Measurements from ENCODE around the gene FBXW2.
A peak's percentile ranks its signal among the peaks of the same experiment; 100 is the strongest.

Gene FBXW2

DNA sequence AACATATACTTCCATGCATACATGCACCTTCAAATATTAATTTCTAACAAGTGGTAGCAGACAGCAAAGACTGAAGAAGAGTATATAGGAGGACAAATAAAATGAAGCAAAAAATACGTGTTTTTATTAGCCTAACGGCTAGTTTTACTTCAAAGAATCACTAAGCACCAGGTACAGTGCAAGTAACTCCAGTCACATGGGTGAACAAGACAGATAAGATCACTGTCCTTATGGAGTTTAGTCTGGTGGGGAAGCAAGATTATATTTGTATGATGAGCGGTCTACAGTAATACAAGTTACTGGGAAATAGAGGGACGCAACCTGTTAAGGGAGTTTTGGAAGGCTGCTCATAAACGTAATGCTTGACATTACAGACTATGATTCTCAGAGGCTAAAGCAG lies 16.0 kb downstream of the FBXW2 start:
- 0 out of 2 replicates have a peak overlapping the region, but pooled peaks have one; percentile 16 for H3K27ac ChIP-seq (replicated peaks)
- DNase-seq (ENCODE audit: low read depth in 1 of 2, low spot score in 1 of 2): no peak
- TF ChIP-seq GABPA (IDR thresholded peaks at IDR 0.05; ENCODE audit: low read depth): no peak
- TF ChIP-seq, protein P1, sequence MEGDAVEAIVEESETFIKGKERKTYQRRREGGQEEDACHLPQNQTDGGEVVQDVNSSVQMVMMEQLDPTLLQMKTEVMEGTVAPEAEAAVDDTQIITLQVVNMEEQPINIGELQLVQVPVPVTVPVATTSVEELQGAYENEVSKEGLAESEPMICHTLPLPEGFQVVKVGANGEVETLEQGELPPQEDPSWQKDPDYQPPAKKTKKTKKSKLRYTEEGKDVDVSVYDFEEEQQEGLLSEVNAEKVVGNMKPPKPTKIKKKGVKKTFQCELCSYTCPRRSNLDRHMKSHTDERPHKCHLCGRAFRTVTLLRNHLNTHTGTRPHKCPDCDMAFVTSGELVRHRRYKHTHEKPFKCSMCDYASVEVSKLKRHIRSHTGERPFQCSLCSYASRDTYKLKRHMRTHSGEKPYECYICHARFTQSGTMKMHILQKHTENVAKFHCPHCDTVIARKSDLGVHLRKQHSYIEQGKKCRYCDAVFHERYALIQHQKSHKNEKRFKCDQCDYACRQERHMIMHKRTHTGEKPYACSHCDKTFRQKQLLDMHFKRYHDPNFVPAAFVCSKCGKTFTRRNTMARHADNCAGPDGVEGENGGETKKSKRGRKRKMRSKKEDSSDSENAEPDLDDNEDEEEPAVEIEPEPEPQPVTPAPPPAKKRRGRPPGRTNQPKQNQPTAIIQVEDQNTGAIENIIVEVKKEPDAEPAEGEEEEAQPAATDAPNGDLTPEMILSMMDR (IDR thresholded peaks at IDR 0.05; ENCODE audit: insufficient read depth, low read length): no peak
- no peak for TF ChIP-seq POLR2AphosphoS5 (IDR thresholded peaks at IDR 0.05; ENCODE audit: low read depth)
- H3K27me3 ChIP-seq (ENCODE audit: insufficient read depth, poor library complexity, severe bottlenecking): no peaks in the 10 kb centered on the region
- no peak overlapping the region for H3K4me3 ChIP-seq (replicated peaks; ENCODE audit: insufficient read depth, low read length)

DNA sequence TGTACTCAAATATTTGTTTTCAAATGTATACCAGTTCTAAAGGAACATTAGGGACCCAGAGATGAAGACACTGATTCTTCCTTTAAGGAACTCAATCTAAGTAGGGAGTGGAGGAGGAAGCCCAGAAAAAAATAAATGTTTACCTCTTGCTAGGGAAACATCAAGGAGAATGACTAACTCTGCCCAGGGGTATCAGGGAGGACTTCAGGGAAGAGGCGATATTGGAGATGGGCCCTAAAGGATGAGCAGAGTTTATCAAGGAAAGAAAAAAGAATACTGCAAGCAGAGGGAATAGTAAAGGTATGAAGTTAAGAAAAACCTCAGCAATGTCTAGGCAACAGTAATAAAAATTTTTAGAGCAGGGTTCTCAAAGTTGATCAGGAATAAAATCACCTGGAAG lies 16.4 kb downstream of the FBXW2 start:
- no peak for DNase-seq (ENCODE audit: low read depth in 1 of 2, low spot score in 1 of 2)
- no peak overlapping the region for H3K27ac ChIP-seq (replicated peaks)
- no peaks in the 10 kb centered on the region for H3K27me3 ChIP-seq (ENCODE audit: insufficient read depth, poor library complexity, severe bottlenecking)
- TF ChIP-seq SPI1 (IDR thresholded peaks at IDR 0.05; ENCODE audit: borderline replicate concordance, low read depth): no peak
- TF ChIP-seq, protein P2, sequence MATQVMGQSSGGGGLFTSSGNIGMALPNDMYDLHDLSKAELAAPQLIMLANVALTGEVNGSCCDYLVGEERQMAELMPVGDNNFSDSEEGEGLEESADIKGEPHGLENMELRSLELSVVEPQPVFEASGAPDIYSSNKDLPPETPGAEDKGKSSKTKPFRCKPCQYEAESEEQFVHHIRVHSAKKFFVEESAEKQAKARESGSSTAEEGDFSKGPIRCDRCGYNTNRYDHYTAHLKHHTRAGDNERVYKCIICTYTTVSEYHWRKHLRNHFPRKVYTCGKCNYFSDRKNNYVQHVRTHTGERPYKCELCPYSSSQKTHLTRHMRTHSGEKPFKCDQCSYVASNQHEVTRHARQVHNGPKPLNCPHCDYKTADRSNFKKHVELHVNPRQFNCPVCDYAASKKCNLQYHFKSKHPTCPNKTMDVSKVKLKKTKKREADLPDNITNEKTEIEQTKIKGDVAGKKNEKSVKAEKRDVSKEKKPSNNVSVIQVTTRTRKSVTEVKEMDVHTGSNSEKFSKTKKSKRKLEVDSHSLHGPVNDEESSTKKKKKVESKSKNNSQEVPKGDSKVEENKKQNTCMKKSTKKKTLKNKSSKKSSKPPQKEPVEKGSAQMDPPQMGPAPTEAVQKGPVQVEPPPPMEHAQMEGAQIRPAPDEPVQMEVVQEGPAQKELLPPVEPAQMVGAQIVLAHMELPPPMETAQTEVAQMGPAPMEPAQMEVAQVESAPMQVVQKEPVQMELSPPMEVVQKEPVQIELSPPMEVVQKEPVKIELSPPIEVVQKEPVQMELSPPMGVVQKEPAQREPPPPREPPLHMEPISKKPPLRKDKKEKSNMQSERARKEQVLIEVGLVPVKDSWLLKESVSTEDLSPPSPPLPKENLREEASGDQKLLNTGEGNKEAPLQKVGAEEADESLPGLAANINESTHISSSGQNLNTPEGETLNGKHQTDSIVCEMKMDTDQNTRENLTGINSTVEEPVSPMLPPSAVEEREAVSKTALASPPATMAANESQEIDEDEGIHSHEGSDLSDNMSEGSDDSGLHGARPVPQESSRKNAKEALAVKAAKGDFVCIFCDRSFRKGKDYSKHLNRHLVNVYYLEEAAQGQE (IDR thresholded peaks at IDR 0.05; ENCODE audit: insufficient replicate concordance, low read depth): no peak
- TF ChIP-seq POLR2AphosphoS5 (IDR thresholded peaks at IDR 0.05; ENCODE audit: low read depth): no peak
- TF ChIP-seq, protein P1 (IDR thresholded peaks at IDR 0.05; ENCODE audit: insufficient read depth, low read length): no peak
- no peak for TF ChIP-seq GABPA (IDR thresholded peaks at IDR 0.05; ENCODE audit: low read depth)
- no peak overlapping the region for H3K4me3 ChIP-seq (replicated peaks; ENCODE audit: insufficient read depth, low read length)

DNA sequence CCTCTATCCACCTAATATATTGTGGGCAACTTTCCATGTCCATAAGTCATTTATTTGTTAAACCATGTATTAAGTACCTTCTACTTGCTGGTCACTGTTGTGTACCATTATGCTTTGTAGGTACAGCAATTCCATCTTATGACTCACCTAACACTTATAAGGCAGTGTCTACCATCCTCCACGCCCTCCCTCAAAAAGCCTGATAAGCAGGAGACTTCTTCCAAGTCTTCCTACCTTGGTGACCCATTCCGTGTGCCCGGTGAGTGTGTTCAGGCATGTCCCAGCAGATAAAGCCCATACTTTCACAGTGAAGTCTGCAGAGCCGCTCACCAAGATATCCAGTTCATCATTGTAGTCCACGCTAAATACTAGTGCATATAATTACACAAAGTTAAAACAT lies 17.4 kb downstream of the FBXW2 start:
- TF ChIP-seq SPI1 (IDR thresholded peaks at IDR 0.05; ENCODE audit: borderline replicate concordance, low read depth) (no peak), GABPA (IDR thresholded peaks at IDR 0.05; ENCODE audit: low read depth) (no peak), POLR2AphosphoS5 (IDR thresholded peaks at IDR 0.05; ENCODE audit: low read depth) (no peak)
- TF ChIP-seq, protein P1 (IDR thresholded peaks at IDR 0.05; ENCODE audit: insufficient read depth, low read length): no peak
- TF ChIP-seq, protein P2 (IDR thresholded peaks at IDR 0.05; ENCODE audit: insufficient replicate concordance, low read depth): no peak
- Histone ChIP-seq H3K4me3 (replicated peaks; ENCODE audit: insufficient read depth, low read length) (no peak overlapping the region), H3K27me3 (ENCODE audit: insufficient read depth, poor library complexity, severe bottlenecking) (no peaks in the 10 kb centered on the region), H3K27ac (replicated peaks) (no peak overlapping the region)
- no peak for DNase-seq (ENCODE audit: low read depth in 1 of 2, low spot score in 1 of 2)

DNA sequence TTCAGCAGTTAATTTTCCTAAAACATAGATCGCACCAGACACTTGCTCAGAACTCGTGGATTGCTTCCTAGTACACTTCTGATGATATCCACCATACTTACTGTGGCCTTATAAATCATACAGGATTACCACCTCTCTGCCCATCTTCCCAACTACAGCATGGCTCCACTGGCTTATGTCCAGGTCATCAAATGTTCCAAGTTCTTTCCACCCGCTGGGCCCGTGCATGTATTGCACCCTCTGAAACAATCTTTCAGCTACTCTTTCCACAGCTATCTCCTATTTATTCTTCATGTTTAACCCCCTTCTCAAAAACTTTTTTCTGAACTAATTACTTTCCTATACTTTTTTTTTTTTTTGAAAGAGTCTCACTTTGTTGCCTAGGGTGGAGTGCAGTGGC lies 18.5 kb downstream of the FBXW2 start:
- no peak for TF ChIP-seq SPI1 (IDR thresholded peaks at IDR 0.05; ENCODE audit: borderline replicate concordance, low read depth)
- TF ChIP-seq POLR2AphosphoS5 (IDR thresholded peaks at IDR 0.05; ENCODE audit: low read depth): no peak
- TF ChIP-seq, protein P1 (IDR thresholded peaks at IDR 0.05; ENCODE audit: insufficient read depth, low read length): no peak
- TF ChIP-seq GABPA (IDR thresholded peaks at IDR 0.05; ENCODE audit: low read depth): no peak
- TF ChIP-seq, protein P2 (IDR thresholded peaks at IDR 0.05; ENCODE audit: insufficient replicate concordance, low read depth): no peak
- Histone ChIP-seq H3K4me3 (replicated peaks; ENCODE audit: insufficient read depth, low read length) (no peak overlapping the region), H3K27ac (replicated peaks) (no peak overlapping the region), H3K27me3 (ENCODE audit: insufficient read depth, poor library complexity, severe bottlenecking) (no peaks in the 10 kb centered on the region)
- DNase-seq (ENCODE audit: low read depth in 1 of 2, low spot score in 1 of 2): no peak

All from HL-60 (cell line).